GM12892 (cell line): ENCODE data around the gene SPTBN1.

ENCODE experiments used
- POLR2A ChIP-seq: IDR thresholded peaks from 2 replicates; pipeline ENCODE4 v1.6.1; 2011; ENCODE audit warnings: low read depth, low read length, control low read depth
- POLR2AphosphoS5 ChIP-seq: IDR thresholded peaks from 2 replicates; pipeline ENCODE4 v1.6.1; 2011; ENCODE audit warnings: low read depth, low read length, control low read depth

DNA sequence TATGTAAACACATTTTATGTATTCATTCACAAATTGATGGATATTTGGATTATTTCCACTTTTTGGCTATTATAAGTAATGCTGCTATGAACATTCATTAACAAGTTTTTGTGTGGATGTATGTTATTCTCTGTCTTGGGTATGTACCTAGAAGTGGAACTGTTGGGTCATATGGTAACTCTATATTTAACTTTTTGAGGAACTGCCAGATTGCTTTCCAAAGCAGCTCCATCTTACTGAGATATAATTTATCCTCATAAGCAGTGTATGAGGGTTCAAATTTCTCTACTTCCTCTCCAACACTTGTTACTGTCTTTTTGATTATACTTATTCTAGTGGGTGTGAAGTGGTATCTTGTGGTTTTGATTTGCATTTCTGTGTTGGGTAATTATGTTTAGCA is 260.2 kb downstream of the SPTBN1 start:
- TF ChIP-seq POLR2AphosphoS5 (no peak), POLR2A (no peak)
